ENCODE measurements around the gene C1S.

C1S gene

GRCh38 chr12:7110661-7111060 lies 50.1 kb downstream of the C1S start:
- H3K4me3 ChIP-seq (ENCODE audit: low read length): no peak overlapping the region
- H3K27ac ChIP-seq (ENCODE audit: low read length): no peak overlapping the region
- no peak overlapping the region for H3K9ac ChIP-seq (ENCODE audit: low read length)
- H3K27me3 ChIP-seq (ENCODE audit: low read depth, low read length): no peaks in the 10 kb centered on the region
- H3K79me2 ChIP-seq (ENCODE audit: low read length): peaks cover 7% of the 10 kb centered on the region; the same call in 1 of the 2 replicates
- no peak overlapping the region for H3K4me2 ChIP-seq (ENCODE audit: low read length)
- H2AFZ ChIP-seq (ENCODE audit: low read depth, low read length): no peak overlapping the region
- H3K36me3 ChIP-seq (replicated peaks; ENCODE audit: low read depth, low read length): peaks cover 12% of the 10 kb centered on the region
- H4K20me1 ChIP-seq (ENCODE audit: insufficient read depth, low read length): no peaks in the 10 kb centered on the region
- H3K4me1 ChIP-seq (ENCODE audit: low read length): no peaks in the 10 kb centered on the region
- TF ChIP-seq EZH2phosphoT487 (IDR thresholded peaks at IDR 0.05; ENCODE audit: low read depth): no peak
- no peak for TF ChIP-seq CTCF (IDR thresholded peaks at IDR 0.05; ENCODE audit: low read depth, low read length)
- H3K9me3 ChIP-seq (ENCODE audit: insufficient read depth, low read length): peaks cover 7% of the 10 kb centered on the region; the same call in 1 of the 2 replicates

GRCh38 chr12:7112041-7112440 lies 51.5 kb downstream of the C1S start:
- Histone ChIP-seq H3K9me3 (ENCODE audit: insufficient read depth, low read length) (no peaks in the 10 kb centered on the region), H3K27me3 (ENCODE audit: low read depth, low read length) (no peaks in the 10 kb centered on the region), H3K4me1 (ENCODE audit: low read length) (no peaks in the 10 kb centered on the region), H3K27ac (ENCODE audit: low read length) (no peak overlapping the region), H3K79me2 (ENCODE audit: low read length) (peaks cover 7% of the 10 kb centered on the region; the same call in 1 of the 2 replicates), H2AFZ (ENCODE audit: low read depth, low read length) (no peak overlapping the region), H4K20me1 (ENCODE audit: insufficient read depth, low read length) (no peaks in the 10 kb centered on the region), H3K4me2 (ENCODE audit: low read length) (no peak overlapping the region), H3K36me3 (replicated peaks; ENCODE audit: low read depth, low read length) (peaks cover under 1% of the 10 kb centered on the region), H3K4me3 (ENCODE audit: low read length) (no peak overlapping the region), H3K9ac (ENCODE audit: low read length) (no peak overlapping the region)
- no peak for TF ChIP-seq CTCF (IDR thresholded peaks at IDR 0.05; ENCODE audit: low read depth, low read length)
- TF ChIP-seq EZH2phosphoT487 (IDR thresholded peaks at IDR 0.05; ENCODE audit: low read depth): no peak

- H3K79me2 ChIP-seq (ENCODE audit: low read length): peaks cover 3% of the 10 kb centered on the region; the same call in 1 of the 2 replicates
- no peak overlapping the region for H2AFZ ChIP-seq (ENCODE audit: low read depth, low read length)
- no peaks in the 10 kb centered on the region for H3K27me3 ChIP-seq (ENCODE audit: low read depth, low read length)
- H4K20me1 ChIP-seq (ENCODE audit: insufficient read depth, low read length): no peaks in the 10 kb centered on the region
- H3K4me3 ChIP-seq (ENCODE audit: low read length): no peak overlapping the region
- H3K36me3 ChIP-seq (replicated peaks; ENCODE audit: low read depth, low read length): no peaks in the 10 kb centered on the region
- peak; percentile 79 for TF ChIP-seq CTCF (IDR thresholded peaks at IDR 0.05; ENCODE audit: low read depth, low read length)
- TF ChIP-seq EZH2phosphoT487 (IDR thresholded peaks at IDR 0.05; ENCODE audit: low read depth): no peak
- H3K9ac ChIP-seq (ENCODE audit: low read length): no peak overlapping the region
- H3K27ac ChIP-seq (ENCODE audit: low read length): no peak overlapping the region
- H3K4me2 ChIP-seq (ENCODE audit: low read length): no peak overlapping the region
- H3K4me1 ChIP-seq (ENCODE audit: low read length): no peaks in the 10 kb centered on the region
- H3K9me3 ChIP-seq (ENCODE audit: insufficient read depth, low read length): no peaks in the 10 kb centered on the region
Measured at GRCh38 chr12:7113389-7113871, 52.9 kb downstream of the C1S start.

GRCh38 chr12:7114008-7114407 lies 53.5 kb downstream of the C1S start:
- H4K20me1 ChIP-seq (ENCODE audit: insufficient read depth, low read length): no peaks in the 10 kb centered on the region
- H2AFZ ChIP-seq (ENCODE audit: low read depth, low read length): no peak overlapping the region
- H3K27me3 ChIP-seq (ENCODE audit: low read depth, low read length): no peaks in the 10 kb centered on the region
- no peak overlapping the region for H3K9ac ChIP-seq (ENCODE audit: low read length)
- TF ChIP-seq EZH2phosphoT487 (IDR thresholded peaks at IDR 0.05; ENCODE audit: low read depth) (no peak), CTCF (IDR thresholded peaks at IDR 0.05; ENCODE audit: low read depth, low read length) (no peak)
- H3K4me1 ChIP-seq (ENCODE audit: low read length): no peaks in the 10 kb centered on the region
- no peaks in the 10 kb centered on the region for H3K36me3 ChIP-seq (replicated peaks; ENCODE audit: low read depth, low read length)
- no peaks in the 10 kb centered on the region for H3K9me3 ChIP-seq (ENCODE audit: insufficient read depth, low read length)
- H3K4me3 ChIP-seq (ENCODE audit: low read length): no peak overlapping the region
- H3K79me2 ChIP-seq (ENCODE audit: low read length): no peaks in the 10 kb centered on the region
- H3K27ac ChIP-seq (ENCODE audit: low read length): no peak overlapping the region
- H3K4me2 ChIP-seq (ENCODE audit: low read length): no peak overlapping the region
